Measurements from ENCODE around the gene OGG1.

OGG1 gene

GRCh38 chr3:9704347-9705322 lies 45.1 kb upstream of the OGG1 start:
- no peak for TF ChIP-seq CTCF (IDR thresholded peaks at IDR 0.05; ENCODE audit: low read depth, low read length, missing control alignments)
- no peak for DNase-seq (ENCODE audit: low read depth)
- H3K4me3 ChIP-seq (ENCODE audit: low read depth, low read length), result no peak overlapping the region

GRCh38 chr3:9710174-9710739 lies 39.5 kb upstream of the OGG1 start:
- TF ChIP-seq CTCF (IDR thresholded peaks at IDR 0.05; ENCODE audit: low read depth, low read length, missing control alignments), result no peak
- DNase-seq (ENCODE audit: low read depth), result no peak
- no peak overlapping the region for H3K4me3 ChIP-seq (ENCODE audit: low read depth, low read length)

- no peak for TF ChIP-seq CTCF (IDR thresholded peaks at IDR 0.05; ENCODE audit: low read depth, low read length, missing control alignments)
Observed at GRCh38 chr3:9712415-9712814, 37.3 kb upstream of the OGG1 start.

GRCh38 chr3:9713142-9713541 lies 36.6 kb upstream of the OGG1 start:
- no peak for TF ChIP-seq CTCF (IDR thresholded peaks at IDR 0.05; ENCODE audit: low read depth, low read length, missing control alignments)

More at GRCh38 chr3:9712415-9712814, 37.3 kb upstream of the OGG1 start:
- no peak for DNase-seq (ENCODE audit: low read depth)
- H3K4me3 ChIP-seq (ENCODE audit: low read depth, low read length), result no peak overlapping the region

GRCh38 chr3:9715136-9715535 lies 34.6 kb upstream of the OGG1 start:
- no peak for TF ChIP-seq CTCF (IDR thresholded peaks at IDR 0.05; ENCODE audit: low read depth, low read length, missing control alignments)
- no peak overlapping the region for H3K4me3 ChIP-seq (ENCODE audit: low read depth, low read length)
- DNase-seq (ENCODE audit: low read depth), result no peak

More at GRCh38 chr3:9713142-9713541, 36.6 kb upstream of the OGG1 start:
- DNase-seq (ENCODE audit: low read depth), result no peak
- H3K4me3 ChIP-seq (ENCODE audit: low read depth, low read length), result no peak overlapping the region

- TF ChIP-seq CTCF (IDR thresholded peaks at IDR 0.05; ENCODE audit: low read depth, low read length, missing control alignments), result peak; percentile 35
- no peak overlapping the region for H3K4me3 ChIP-seq (ENCODE audit: low read depth, low read length)
- DNase-seq (ENCODE audit: low read depth), result no peak
Observed at GRCh38 chr3:9715764-9716437, 33.9 kb upstream of the OGG1 start.
